ENCODE data around the gene BTBD10.

DNA sequence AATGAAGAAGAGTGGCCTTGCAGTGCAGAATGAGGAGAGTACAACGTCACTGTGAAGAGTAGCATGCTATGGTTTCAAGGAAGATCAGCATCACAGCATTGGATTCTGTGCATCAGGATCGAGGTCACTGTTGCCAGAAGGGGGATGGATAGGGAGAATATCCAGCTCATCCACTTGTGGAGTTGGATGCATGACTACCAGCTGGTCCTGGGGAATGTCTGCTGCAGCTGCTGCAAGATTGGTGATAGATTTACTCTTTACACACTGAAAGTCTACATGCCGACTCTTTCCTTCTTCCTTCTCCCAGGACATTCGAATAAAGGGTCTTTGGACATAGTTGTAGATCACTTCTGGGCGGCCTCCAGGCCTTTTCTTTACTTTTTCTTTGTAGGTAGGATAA is 74.3 kb downstream of the BTBD10 start:
- TF ChIP-seq POLR2AphosphoS5 (IDR thresholded peaks at IDR 0.05; ENCODE audit: low read depth, low read length) (no peak), TCF7L2 (IDR thresholded peaks at IDR 0.05; ENCODE audit: low read depth, low read length) (no peak)
- TF ChIP-seq, protein P1, sequence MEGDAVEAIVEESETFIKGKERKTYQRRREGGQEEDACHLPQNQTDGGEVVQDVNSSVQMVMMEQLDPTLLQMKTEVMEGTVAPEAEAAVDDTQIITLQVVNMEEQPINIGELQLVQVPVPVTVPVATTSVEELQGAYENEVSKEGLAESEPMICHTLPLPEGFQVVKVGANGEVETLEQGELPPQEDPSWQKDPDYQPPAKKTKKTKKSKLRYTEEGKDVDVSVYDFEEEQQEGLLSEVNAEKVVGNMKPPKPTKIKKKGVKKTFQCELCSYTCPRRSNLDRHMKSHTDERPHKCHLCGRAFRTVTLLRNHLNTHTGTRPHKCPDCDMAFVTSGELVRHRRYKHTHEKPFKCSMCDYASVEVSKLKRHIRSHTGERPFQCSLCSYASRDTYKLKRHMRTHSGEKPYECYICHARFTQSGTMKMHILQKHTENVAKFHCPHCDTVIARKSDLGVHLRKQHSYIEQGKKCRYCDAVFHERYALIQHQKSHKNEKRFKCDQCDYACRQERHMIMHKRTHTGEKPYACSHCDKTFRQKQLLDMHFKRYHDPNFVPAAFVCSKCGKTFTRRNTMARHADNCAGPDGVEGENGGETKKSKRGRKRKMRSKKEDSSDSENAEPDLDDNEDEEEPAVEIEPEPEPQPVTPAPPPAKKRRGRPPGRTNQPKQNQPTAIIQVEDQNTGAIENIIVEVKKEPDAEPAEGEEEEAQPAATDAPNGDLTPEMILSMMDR (IDR thresholded peaks at IDR 0.05), result no peak

Data from Panc1 (cell line).